ENCODE data around the gene MX1.

MX1 gene

GRCh38 chr21:41483415-41483814 lies 57.4 kb downstream of the MX1 start:
- Histone ChIP-seq H3K36me3 (no peaks in the 10 kb centered on the region), H4K20me1 (no peaks in the 10 kb centered on the region), H3K4me2 (no peak overlapping the region), H3K4me1 (peaks cover 26% of the 10 kb centered on the region), H3K27ac (no peak overlapping the region), H3K27me3 (no peaks in the 10 kb centered on the region), H3K9ac (no peak overlapping the region), H3K4me3 (no peak overlapping the region), H3K9me3 (no peaks in the 10 kb centered on the region)
- no peak for TF ChIP-seq Cebpa-rat (IDR thresholded peaks at IDR 0.05)

GRCh38 chr21:41483973-41484372 lies 57.9 kb downstream of the MX1 start:
- no peak overlapping the region for H3K4me3 ChIP-seq
- no peak for TF ChIP-seq Cebpa-rat (IDR thresholded peaks at IDR 0.05)
- no peak overlapping the region for H3K9ac ChIP-seq
- no peaks in the 10 kb centered on the region for H3K36me3 ChIP-seq
- no peaks in the 10 kb centered on the region for H3K9me3 ChIP-seq
- H3K4me2 ChIP-seq, result no peak overlapping the region
- no peaks in the 10 kb centered on the region for H3K27me3 ChIP-seq
- peaks cover 21% of the 10 kb centered on the region for H3K4me1 ChIP-seq
- no peak overlapping the region for H3K27ac ChIP-seq
- no peaks in the 10 kb centered on the region for H4K20me1 ChIP-seq

- no peak overlapping the region for H3K4me2 ChIP-seq
- H3K4me3 ChIP-seq, result no peak overlapping the region
- H3K27me3 ChIP-seq, result no peaks in the 10 kb centered on the region
- no peaks in the 10 kb centered on the region for H4K20me1 ChIP-seq
- no peaks in the 10 kb centered on the region for H3K36me3 ChIP-seq
- H3K4me1 ChIP-seq, result peaks cover 15% of the 10 kb centered on the region
- no peak overlapping the region for H3K27ac ChIP-seq
- TF ChIP-seq Cebpa-rat (IDR thresholded peaks at IDR 0.05), result no peak
- no peaks in the 10 kb centered on the region for H3K9me3 ChIP-seq
- H3K9ac ChIP-seq, result no peak overlapping the region
Observed at GRCh38 chr21:41487082-41487481, 61.0 kb downstream of the MX1 start.

- H3K36me3 ChIP-seq, result no peaks in the 10 kb centered on the region
- H3K27me3 ChIP-seq, result no peaks in the 10 kb centered on the region
- H3K4me2 ChIP-seq, result no peak overlapping the region
- no peak overlapping the region for H3K27ac ChIP-seq
- H3K9me3 ChIP-seq, result no peaks in the 10 kb centered on the region
- no peak for TF ChIP-seq Cebpa-rat (IDR thresholded peaks at IDR 0.05)
- peaks cover 6% of the 10 kb centered on the region; the same call in 1 of the 2 replicates for H3K4me1 ChIP-seq
- H3K9ac ChIP-seq, result no peak overlapping the region
- no peak overlapping the region for H3K4me3 ChIP-seq
- H4K20me1 ChIP-seq, result no peaks in the 10 kb centered on the region
Observed at GRCh38 chr21:41488080-41488479, 62.0 kb downstream of the MX1 start.

- H3K4me1 ChIP-seq, result peaks cover 6% of the 10 kb centered on the region; the same call in 1 of the 2 replicates
- H3K27ac ChIP-seq, result no peak overlapping the region
- H3K36me3 ChIP-seq, result no peaks in the 10 kb centered on the region
- no peaks in the 10 kb centered on the region for H4K20me1 ChIP-seq
- no peak overlapping the region for H3K4me2 ChIP-seq
- no peak for TF ChIP-seq Cebpa-rat (IDR thresholded peaks at IDR 0.05)
- no peak overlapping the region for H3K9ac ChIP-seq
- H3K4me3 ChIP-seq, result no peak overlapping the region
- no peaks in the 10 kb centered on the region for H3K27me3 ChIP-seq
- no peaks in the 10 kb centered on the region for H3K9me3 ChIP-seq
Observed at GRCh38 chr21:41489329-41489728, 63.3 kb downstream of the MX1 start.

- Histone ChIP-seq H3K27me3 (no peaks in the 10 kb centered on the region), H3K36me3 (no peaks in the 10 kb centered on the region), H3K9ac (no peak overlapping the region), H3K27ac (no peak overlapping the region), H3K4me2 (no peak overlapping the region), H3K9me3 (no peaks in the 10 kb centered on the region), H3K4me3 (no peak overlapping the region), H4K20me1 (no peaks in the 10 kb centered on the region), H3K4me1 (peaks cover 6% of the 10 kb centered on the region; the same call in 1 of the 2 replicates)
- TF ChIP-seq Cebpa-rat (IDR thresholded peaks at IDR 0.05), result no peak
Observed at GRCh38 chr21:41490330-41490729, 64.3 kb downstream of the MX1 start.

- no peaks in the 10 kb centered on the region for H3K4me1 ChIP-seq
- H3K4me2 ChIP-seq, result no peak overlapping the region
- H4K20me1 ChIP-seq, result no peaks in the 10 kb centered on the region
- H3K27ac ChIP-seq, result no peak overlapping the region
- H3K4me3 ChIP-seq, result no peak overlapping the region
- H3K36me3 ChIP-seq, result no peaks in the 10 kb centered on the region
- H3K9me3 ChIP-seq, result no peaks in the 10 kb centered on the region
- no peak for TF ChIP-seq Cebpa-rat (IDR thresholded peaks at IDR 0.05)
- no peak overlapping the region for H3K9ac ChIP-seq
- no peaks in the 10 kb centered on the region for H3K27me3 ChIP-seq
Observed at GRCh38 chr21:41491412-41491811, 65.4 kb downstream of the MX1 start.

- H3K27me3 ChIP-seq, result no peaks in the 10 kb centered on the region
- no peaks in the 10 kb centered on the region for H4K20me1 ChIP-seq
- H3K36me3 ChIP-seq, result no peaks in the 10 kb centered on the region
- no peak overlapping the region for H3K4me3 ChIP-seq
- no peak overlapping the region for H3K9ac ChIP-seq
- no peaks in the 10 kb centered on the region for H3K9me3 ChIP-seq
- no peak overlapping the region for H3K27ac ChIP-seq
- no peak overlapping the region for H3K4me2 ChIP-seq
- no peak for TF ChIP-seq Cebpa-rat (IDR thresholded peaks at IDR 0.05)
- no peaks in the 10 kb centered on the region for H3K4me1 ChIP-seq
Observed at GRCh38 chr21:41494242-41494641, 68.2 kb downstream of the MX1 start.

- Histone ChIP-seq H3K36me3 (no peaks in the 10 kb centered on the region), H3K4me3 (no peak overlapping the region), H3K27ac (no peak overlapping the region), H4K20me1 (no peaks in the 10 kb centered on the region), H3K27me3 (no peaks in the 10 kb centered on the region), H3K4me2 (no peak overlapping the region), H3K9me3 (no peaks in the 10 kb centered on the region), H3K4me1 (no peaks in the 10 kb centered on the region), H3K9ac (no peak overlapping the region)
- TF ChIP-seq Cebpa-rat (IDR thresholded peaks at IDR 0.05), result no peak
Observed at GRCh38 chr21:41497008-41497407, 71.0 kb downstream of the MX1 start.

GRCh38 chr21:41497788-41498187 lies 71.7 kb downstream of the MX1 start:
- no peak for TF ChIP-seq Cebpa-rat (IDR thresholded peaks at IDR 0.05)
- no peak overlapping the region for H3K27ac ChIP-seq
- H3K9ac ChIP-seq, result no peak overlapping the region
- H3K9me3 ChIP-seq, result no peaks in the 10 kb centered on the region
- no peaks in the 10 kb centered on the region for H3K27me3 ChIP-seq
- no peaks in the 10 kb centered on the region for H4K20me1 ChIP-seq
- no peaks in the 10 kb centered on the region for H3K36me3 ChIP-seq
- H3K4me2 ChIP-seq, result no peak overlapping the region
- no peak overlapping the region for H3K4me3 ChIP-seq
- no peaks in the 10 kb centered on the region for H3K4me1 ChIP-seq

- Histone ChIP-seq H3K9ac (no peak overlapping the region), H3K27me3 (no peaks in the 10 kb centered on the region)
Observed at GRCh38 chr21:41499920-41500319, 73.9 kb downstream of the MX1 start.

More at GRCh38 chr21:41499920-41500319, 73.9 kb downstream of the MX1 start:
- TF ChIP-seq Cebpa-rat (IDR thresholded peaks at IDR 0.05), result no peak
- H3K27ac ChIP-seq, result no peak overlapping the region
- no peaks in the 10 kb centered on the region for H3K36me3 ChIP-seq
- no peak overlapping the region for H3K4me2 ChIP-seq
- no peaks in the 10 kb centered on the region for H3K9me3 ChIP-seq
- no peaks in the 10 kb centered on the region for H4K20me1 ChIP-seq
- H3K4me3 ChIP-seq, result no peak overlapping the region
- H3K4me1 ChIP-seq, result no peaks in the 10 kb centered on the region

Measured in BLaER1 (cell line).